Hematopoietic multipotent progenitor cell treated with erythropoietin and hydrocortisone succinate and interleukin-3 and kit ligand, for 4 days (in vitro differentiated cells): ENCODE measurements around the gene FLNB.

Experiments
- DNase-seq: peaks from one replicate; pipeline ENCODE4 v3.0.0-alpha.2; 2015

The FLNB gene

GRCh38 chr3:58144478-58145325 lies 136.5 kb downstream of the FLNB start:
- no peak for DNase-seq

- no peak for DNase-seq
Observed at GRCh38 chr3:58148049-58148448, 139.8 kb downstream of the FLNB start.

GRCh38 chr3:58150130-58150809 lies 142.0 kb downstream of the FLNB start:
- no peak for DNase-seq

GRCh38 chr3:58150810-58151199 lies 142.6 kb downstream of the FLNB start:
- DNase-seq, result no peak

- no peak for DNase-seq
Observed at GRCh38 chr3:58151637-58152036, 143.4 kb downstream of the FLNB start.

GRCh38 chr3:58152225-58153015 lies 144.2 kb downstream of the FLNB start:
- no peak for DNase-seq

GRCh38 chr3:58153371-58153770 lies 145.1 kb downstream of the FLNB start:
- no peak for DNase-seq

GRCh38 chr3:58154626-58155449 lies 146.6 kb downstream of the FLNB start:
- DNase-seq, result no peak

- DNase-seq, result no peak
Observed at GRCh38 chr3:58155838-58156237, 147.6 kb downstream of the FLNB start.

- DNase-seq, result no peak
Observed at GRCh38 chr3:58157700-58158099, 149.5 kb downstream of the FLNB start.

GRCh38 chr3:58158442-58159153 lies 150.4 kb downstream of the FLNB start:
- DNase-seq, result no peak

GRCh38 chr3:58160399-58160798 lies 152.2 kb downstream of the FLNB start:
- DNase-seq, result no peak

GRCh38 chr3:58161435-58162398 lies 153.5 kb downstream of the FLNB start:
- DNase-seq, result peak; percentile 69

- no peak for DNase-seq
Observed at GRCh38 chr3:58163234-58163633, 155.0 kb downstream of the FLNB start.

GRCh38 chr3:58164199-58164879 lies 156.1 kb downstream of the FLNB start:
- no peak for DNase-seq

GRCh38 chr3:58164906-58165821 lies 156.9 kb downstream of the FLNB start:
- no peak for DNase-seq

- DNase-seq, result peak; percentile 82
Observed at GRCh38 chr3:58167431-58168351, 159.5 kb downstream of the FLNB start.

- no peak for DNase-seq
Observed at GRCh38 chr3:58168498-58168897, 160.3 kb downstream of the FLNB start.
